GM12891 (cell line): ENCODE results near the gene KIFC3. TPM values are rescaled to one million over a fixed set of nuclear protein-coding genes. Genes with fewer than 3 reads are reported as not detected.
"Not testable (repeated sequence)": the region's sequence is repeated elsewhere in the genome, so short reads cannot be mapped to it uniquely, and the experiment has no call there.

Experiments
- DNase-seq: peaks from one replicate; pipeline ENCODE4 v3.0.0; 2011; ENCODE audit warnings: low spot score; ENCODE audit not compliant: insufficient read length
- FAIRE-seq: peaks from 2 replicates; lab custom pipeline; 2011; peaks lifted over from hg19 to GRCh38; lab: Jason Lieb, UNC
- PAX5 ChIP-seq: IDR thresholded peaks from 2 replicates; pipeline ENCODE4 v1.6.1; 2011; ENCODE audit warnings: low read length, moderate library complexity, mild to moderate bottlenecking; ENCODE audit not compliant: insufficient read depth, severe bottlenecking
- POLR2A ChIP-seq: IDR thresholded peaks from 2 replicates; pipeline ENCODE4 v1.6.1; 2011; ENCODE audit warnings: low read depth, low read length, control low read depth
- POLR2AphosphoS5 ChIP-seq: IDR thresholded peaks from 2 replicates; pipeline ENCODE4 v1.6.1; 2011; ENCODE audit warnings: low read depth, low read length, control low read depth
- POU2F2 ChIP-seq: IDR thresholded peaks from 2 replicates; pipeline ENCODE4 v1.6.1; 2011; ENCODE audit warnings: low read depth, mild to moderate bottlenecking, control low read depth, low read length, moderate library complexity
- SPI1 ChIP-seq: IDR thresholded peaks from 2 replicates; pipeline ENCODE4 v1.6.1; 2011; ENCODE audit warnings: low read depth, low read length, control low read depth
- TAF1 ChIP-seq: IDR thresholded peaks from 2 replicates; pipeline ENCODE4 v1.6.1; 2011; ENCODE audit warnings: low read depth, low read length, control low read depth
- polyA plus RNA-seq: library from polyadenylated mRNA; unstranded; fragments of >200 nt; gene quantifications from one replicate; pipeline ENCODE4 v1.2.1, GENCODE V29; 2012; ENCODE audit warnings: low read depth, missing spikeins, inconsistent platforms; ENCODE audit not compliant: missing spikeins

The KIFC3 gene
- 1.3 TPM for polyA plus RNA-seq

- TF ChIP-seq POLR2AphosphoS5 (no peak), TAF1 (no peak), POLR2A (no peak), SPI1 (no peak), PAX5 (no peak), POU2F2 (no peak)
- FAIRE-seq (no peak), DNase-seq (peak; percentile 52)
Observed at GRCh38 chr16:57802341-57803133, at the start of gene KIFC3. KIFC3 (minus strand) TSS chr16:57802491; CDS start chr16:57798243, 4,248 bp downstream.

GRCh38 chr16:57848181-57848580 lies 45.9 kb upstream of the KIFC3 start:
- TF ChIP-seq POU2F2: no peak
- TF ChIP-seq SPI1: no peak
- no peak for TF ChIP-seq POLR2AphosphoS5
- no peak for TF ChIP-seq TAF1
- TF ChIP-seq PAX5: no peak
- TF ChIP-seq POLR2A: no peak
- DNase-seq: no peak
- FAIRE-seq: no peak

- FAIRE-seq, DNase-seq: not testable (repeated sequence)
Observed at GRCh38 chr16:57846931-57847330, 44.6 kb upstream of the KIFC3 start.

GRCh38 chr16:57846078-57846697 lies 43.9 kb upstream of the KIFC3 start:
- DNase-seq: no peak
- no peak for FAIRE-seq
- no peak for TF ChIP-seq POU2F2
- no peak for TF ChIP-seq SPI1
- TF ChIP-seq POLR2AphosphoS5: no peak
- no peak for TF ChIP-seq TAF1
- no peak for TF ChIP-seq PAX5
- TF ChIP-seq POLR2A: no peak

GRCh38 chr16:57845115-57845514 lies 42.8 kb upstream of the KIFC3 start:
- TF ChIP-seq POLR2A (no peak), POU2F2 (no peak), SPI1 (no peak), POLR2AphosphoS5 (no peak), TAF1 (no peak), PAX5 (no peak)
- FAIRE-seq (no peak), DNase-seq (no peak)

GRCh38 chr16:57844416-57845030 lies 42.2 kb upstream of the KIFC3 start:
- DNase-seq (no peak), FAIRE-seq (no peak)
- TF ChIP-seq POLR2AphosphoS5 (no peak), PAX5 (no peak), POLR2A (no peak), TAF1 (no peak), SPI1 (no peak), POU2F2 (no peak)

- no peak for TF ChIP-seq POLR2AphosphoS5
- TF ChIP-seq POLR2A: no peak
- no peak for TF ChIP-seq SPI1
- no peak for TF ChIP-seq POU2F2
- TF ChIP-seq TAF1: no peak
- no peak for TF ChIP-seq PAX5
- FAIRE-seq (no peak), DNase-seq (no peak)
Observed at GRCh38 chr16:57843400-57843799, 41.1 kb upstream of the KIFC3 start.

- no peak for FAIRE-seq
- no peak for DNase-seq
- no peak for TF ChIP-seq POLR2AphosphoS5
Observed at GRCh38 chr16:57842601-57843000, 40.3 kb upstream of the KIFC3 start.

- FAIRE-seq (no peak), DNase-seq (no peak)
- no peak for TF ChIP-seq POLR2AphosphoS5
Observed at GRCh38 chr16:57840833-57841232, 38.5 kb upstream of the KIFC3 start.

- TF ChIP-seq POLR2A (no peak), POLR2AphosphoS5 (no peak), SPI1 (no peak), TAF1 (no peak), PAX5 (no peak)
- no peak for DNase-seq
- FAIRE-seq: no peak
Observed at GRCh38 chr16:57838161-57838560, 35.9 kb upstream of the KIFC3 start.
